Measurements from ENCODE around the gene GNAO1. TPM values are rescaled to one million over a fixed set of nuclear protein-coding genes. Genes with fewer than 3 reads are reported as not detected.

The GNAO1 gene
- total RNA-seq, 1 experiment from 2014 or later: not detected

DNA sequence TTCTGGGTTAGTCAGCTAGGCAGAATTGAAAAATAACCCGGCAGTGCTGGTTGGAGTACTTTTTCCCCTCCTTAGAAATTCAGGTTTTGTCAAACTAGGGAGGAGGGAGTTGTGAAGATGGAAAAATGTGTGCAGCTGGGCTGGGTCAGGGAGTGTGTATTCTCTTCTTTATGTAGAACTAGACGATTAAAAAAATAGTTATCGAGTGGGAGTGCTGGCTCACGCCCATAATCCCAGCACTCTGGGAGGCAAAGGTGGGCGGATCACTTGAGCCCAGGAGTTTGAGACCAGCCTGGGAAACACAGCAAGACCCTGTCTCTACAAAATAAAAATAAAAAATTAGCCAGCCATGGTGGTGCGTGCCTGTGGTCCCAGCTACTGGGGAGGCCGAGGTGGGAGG is 106.4 kb downstream of the GNAO1 start:
- intact Hi-C loops (cut with micrococcal nuclease): no loop called here
- no peaks in the 10 kb centered on the region for H3K36me3 ChIP-seq (ENCODE audit: low read depth, low read length)
- ATAC-seq (no peak), DNase-seq (no peak)
- no peaks in the 10 kb centered on the region for H4K20me1 ChIP-seq (ENCODE audit: low read length)
- H3K9ac ChIP-seq (ENCODE audit: low read length): no peak overlapping the region
- H3K4me3 ChIP-seq (ENCODE audit: low read length): no peak overlapping the region
- H3K9me3 ChIP-seq (ENCODE audit: low read length): no peaks in the 10 kb centered on the region
- 0 out of 2 replicates have a peak, but pooled peaks cover 7% of the 10 kb centered on the region for H3K27me3 ChIP-seq (ENCODE audit: low read length)
- no peaks in the 10 kb centered on the region for H3K9me2 ChIP-seq (replicated peaks; ENCODE audit: low read length)
- no TSS peak for BruUV-seq (replicated peaks)
- 0 out of 2 replicates have a peak, but pooled peaks cover 10% of the 10 kb centered on the region for H3K4me1 ChIP-seq (ENCODE audit: insufficient read depth, low read length)
- no peak overlapping the region for H3K27ac ChIP-seq (ENCODE audit: low read length)
- H2AFZ ChIP-seq (ENCODE audit: low read length): no peak overlapping the region
- ChIA-PET CTCF (no interaction called here), POLR2A (ENCODE audit: unreplicated experiment) (no interaction called here)
- no peak overlapping the region for H3K4me2 ChIP-seq (ENCODE audit: low read length)
- TF ChIP-seq CTCF (conservative IDR thresholded peaks at IDR 0.05; ENCODE audit: low read depth, low read length) (no peak), EZH2phosphoT487 (IDR thresholded peaks at IDR 0.05; ENCODE audit: borderline replicate concordance, low read length) (no peak), EZH2 (IDR thresholded peaks at IDR 0.05; ENCODE audit: low read length, unreplicated experiment) (no peak)
- no peaks in the 10 kb centered on the region for H3F3A ChIP-seq (ENCODE audit: low read length, unreplicated experiment)
- no peaks in the 10 kb centered on the region for H3K79me2 ChIP-seq (ENCODE audit: low read length)

- CTCF ChIA-PET: no interaction called here
- no TSS peak for BruUV-seq (replicated peaks)
- H3K4me3 ChIP-seq (ENCODE audit: low read length): no peak overlapping the region
Observed at GRCh38 chr16:56298116-56298515, 106.8 kb downstream of the GNAO1 start.

More at GRCh38 chr16:56298116-56298515, 106.8 kb downstream of the GNAO1 start:
- Histone ChIP-seq H3K27me3 (ENCODE audit: low read length) (0 out of 2 replicates have a peak, but pooled peaks cover 9% of the 10 kb centered on the region), H3K9ac (ENCODE audit: low read length) (no peak overlapping the region), H3K9me3 (ENCODE audit: low read length) (no peaks in the 10 kb centered on the region), H3F3A (ENCODE audit: low read length, unreplicated experiment) (no peaks in the 10 kb centered on the region), H3K79me2 (ENCODE audit: low read length) (no peaks in the 10 kb centered on the region), H3K4me1 (ENCODE audit: insufficient read depth, low read length) (0 out of 2 replicates have a peak, but pooled peaks cover 10% of the 10 kb centered on the region), H3K9me2 (replicated peaks; ENCODE audit: low read length) (no peaks in the 10 kb centered on the region), H3K4me2 (ENCODE audit: low read length) (no peak overlapping the region), H3K27ac (ENCODE audit: low read length) (no peak overlapping the region), H3K36me3 (ENCODE audit: low read depth, low read length) (no peaks in the 10 kb centered on the region), H2AFZ (ENCODE audit: low read length) (no peak overlapping the region), H4K20me1 (ENCODE audit: low read length) (no peaks in the 10 kb centered on the region)
- ATAC-seq: no peak
- no peak for DNase-seq
- intact Hi-C loops (cut with micrococcal nuclease): no loop called here
- POLR2A ChIA-PET (ENCODE audit: unreplicated experiment): no interaction called here
- TF ChIP-seq CTCF (conservative IDR thresholded peaks at IDR 0.05; ENCODE audit: low read depth, low read length): no peak
- TF ChIP-seq EZH2 (IDR thresholded peaks at IDR 0.05; ENCODE audit: low read length, unreplicated experiment): no peak
- no peak for TF ChIP-seq EZH2phosphoT487 (IDR thresholded peaks at IDR 0.05; ENCODE audit: borderline replicate concordance, low read length)

Data from PC-3 (cell line).